Activated CD4-positive, alpha-beta memory T cell treated with anti-CD3 and anti-CD28 coated beads, Interleukin-2, amount 10 ng/mL, durations not matched to agents 7 days and 5 days (primary cell): ENCODE measurements around the gene ETS1. TPM values are rescaled to one million over a fixed set of nuclear protein-coding genes. Genes with fewer than 3 reads are reported as not detected.

Source experiments
- CTCF ChIA-PET: fragments of 350-600 bp; sonication (Branson Sonifier 250); formaldehyde crosslinking; loops from one replicate; lab custom pipeline; 2021; ENCODE audit warnings: antibody characterized with exemption, inconsistent platforms; lab: Charles Lee
- POLR2A ChIA-PET: fragments of 350-600 bp; sonication (Branson Sonifier 250); formaldehyde crosslinking; loops from one replicate; lab custom pipeline; 2021; ENCODE audit warnings: antibody characterized with exemption; lab: Charles Lee
- DNase-seq: peaks from one replicate; pipeline ENCODE4 v3.0.0-alpha.2; 2020
- H3K27ac Mint-ChIP-seq: one replicate; pipeline ENCODE4 v1.8.0; 2021; ENCODE audit warnings: mild to moderate bottlenecking, mixed read lengths
- H3K27me3 Mint-ChIP-seq: one replicate; pipeline ENCODE4 v1.8.0; 2021; ENCODE audit warnings: mixed read lengths
- H3K36me3 Mint-ChIP-seq: one replicate; pipeline ENCODE4 v1.8.0; 2021; ENCODE audit warnings: low read depth, mixed read lengths
- H3K4me1 Mint-ChIP-seq: one replicate; pipeline ENCODE4 v1.8.0; 2021; ENCODE audit warnings: mixed read lengths
- H3K4me3 Mint-ChIP-seq: one replicate; pipeline ENCODE4 v1.8.0; 2021; ENCODE audit warnings: mild to moderate bottlenecking, mixed read lengths
- H3K9me3 Mint-ChIP-seq: one replicate; pipeline ENCODE4 v1.8.0; 2021; ENCODE audit warnings: mixed read lengths
- total RNA-seq, 2 experiments: library from RNA; stranded (reverse); gene quantifications; one replicate each; pipeline ENCODE4 v1.2.3, GENCODE V29; 2021

ETS1 gene
- total RNA-seq, 2 experiments from 2014 or later, result 572 to 584 TPM

DNA sequence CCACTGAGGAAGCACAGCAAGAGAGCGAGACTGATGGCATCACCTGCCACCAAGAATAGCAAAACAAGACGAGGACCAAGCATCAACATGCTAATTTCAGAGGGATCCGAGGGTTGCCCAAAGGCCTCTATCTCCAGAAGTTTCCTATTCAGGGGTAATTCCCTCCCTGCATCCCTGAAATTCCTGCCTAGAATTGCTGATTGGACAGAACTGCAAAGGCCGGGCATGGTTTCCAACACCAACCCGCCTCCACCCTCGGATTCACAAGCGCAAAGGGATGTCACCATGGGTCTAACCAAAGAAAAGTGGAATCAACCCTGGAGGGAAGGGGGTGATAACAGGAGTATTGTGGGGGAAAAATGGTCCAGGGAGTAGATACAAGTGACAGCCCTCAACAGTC is 28.3 kb upstream of the ETS1 start:
- POLR2A ChIA-PET, result no interaction called here
- CTCF ChIA-PET, result no interaction called here
- no peak for DNase-seq

DNA sequence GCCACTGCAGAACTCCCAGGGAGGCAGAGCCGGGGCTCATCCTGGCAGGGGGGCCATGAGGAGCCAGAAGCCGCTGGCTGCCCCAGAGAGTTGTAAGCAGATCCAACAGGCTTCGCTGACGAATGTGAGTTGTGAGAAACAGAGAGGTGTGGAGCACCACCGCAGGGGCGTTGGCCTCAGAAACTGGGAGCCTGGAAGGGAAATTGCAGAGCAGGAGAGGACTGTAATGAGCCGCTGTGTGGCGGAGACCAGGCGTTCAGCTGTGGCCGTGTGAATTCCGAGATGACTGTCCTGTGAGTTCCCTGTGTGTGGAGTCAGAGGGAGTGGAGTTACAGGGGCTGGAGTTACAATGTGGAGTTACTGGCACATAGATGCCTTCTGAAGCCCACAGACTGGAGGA is 27.7 kb upstream of the ETS1 start:
- ChIA-PET POLR2A (no interaction called here), CTCF (no interaction called here)
- Mint-ChIP-seq H3K4me1 (peaks cover 32% of the 10 kb centered on the region), H3K4me3 (no peak overlapping the region), H3K27me3 (no peaks in the 10 kb centered on the region), H3K36me3 (peaks cover 3% of the 10 kb centered on the region), H3K9me3 (no peaks in the 10 kb centered on the region), H3K27ac (no peak overlapping the region)
- no peak for DNase-seq

More for the DNA sequence above, 28.3 kb upstream of the ETS1 start:
- Mint-ChIP-seq H3K27ac (no peak overlapping the region), H3K27me3 (no peaks in the 10 kb centered on the region), H3K4me1 (peaks cover 34% of the 10 kb centered on the region), H3K4me3 (no peak overlapping the region), H3K9me3 (no peaks in the 10 kb centered on the region), H3K36me3 (peaks cover under 1% of the 10 kb centered on the region)

DNA sequence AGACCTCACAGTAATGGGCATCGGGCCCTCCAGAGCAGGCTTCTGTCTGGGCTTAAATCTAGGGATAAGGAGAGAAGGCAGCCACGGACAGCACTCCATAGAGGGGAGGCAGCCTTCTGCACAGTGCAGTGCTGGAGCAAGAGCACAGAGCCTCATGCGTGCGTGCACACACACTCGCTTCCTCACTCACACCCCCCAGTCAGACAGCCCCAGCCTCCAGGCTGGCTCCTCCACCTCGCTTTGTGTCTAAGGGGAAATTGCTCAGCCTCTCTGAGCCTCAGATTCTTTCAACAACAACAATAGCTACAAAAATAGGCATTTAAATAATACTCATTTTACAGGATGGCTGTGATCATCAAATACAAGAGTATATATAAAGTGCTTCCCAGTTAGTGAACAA is 26.7 kb upstream of the ETS1 start:
- ChIA-PET CTCF (interaction anchor here (2.2 kb wide), 1 partner anchor 18 kb away, joined by 6 read pairs; no protein-coding TSS in a partner anchor), POLR2A (no interaction called here)
- peaks cover 27% of the 10 kb centered on the region for H3K4me1 Mint-ChIP-seq
- no peaks in the 10 kb centered on the region for H3K27me3 Mint-ChIP-seq
- no peak overlapping the region for H3K27ac Mint-ChIP-seq
- H3K9me3 Mint-ChIP-seq, result no peaks in the 10 kb centered on the region
- DNase-seq, result no peak
- H3K36me3 Mint-ChIP-seq, result peaks cover 3% of the 10 kb centered on the region
- H3K4me3 Mint-ChIP-seq, result no peak overlapping the region

DNA sequence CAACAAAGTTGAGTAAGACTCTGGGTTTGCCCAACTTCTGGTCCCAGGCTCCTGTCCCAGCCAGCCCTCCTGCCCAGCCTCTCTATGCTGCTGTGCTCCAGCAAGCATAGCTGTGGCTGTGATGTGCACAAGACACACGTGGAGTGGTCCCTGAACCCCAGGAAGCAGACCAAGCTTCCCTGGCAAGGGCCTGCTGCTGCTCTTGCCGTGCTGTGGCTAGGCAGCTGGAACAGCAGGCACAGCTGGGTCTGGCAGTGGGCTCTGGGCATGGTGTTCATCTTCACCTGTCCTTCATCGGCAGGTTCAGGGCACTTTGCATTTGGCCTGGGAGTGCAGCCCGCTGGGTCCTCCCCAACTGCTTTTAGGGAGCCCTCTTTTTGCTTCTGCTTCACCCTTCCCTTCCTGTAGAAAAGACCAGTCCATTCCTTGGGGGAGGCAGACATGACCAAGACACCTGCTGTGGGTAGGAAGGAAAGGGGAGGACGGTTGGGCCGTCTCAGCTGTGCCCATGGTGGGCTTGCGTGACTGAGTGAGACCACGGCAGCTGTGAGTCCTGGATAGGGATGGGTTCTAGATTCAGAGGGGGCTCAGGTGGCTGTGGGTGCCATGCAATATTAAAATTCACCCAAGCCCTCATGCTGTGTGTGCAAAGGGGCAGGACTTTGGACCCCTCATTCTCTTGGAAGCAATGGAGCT is 26.1 kb upstream of the ETS1 start:
- H3K27me3 Mint-ChIP-seq, result no peaks in the 10 kb centered on the region
- DNase-seq, result no peak
- H3K4me1 Mint-ChIP-seq, result peaks cover 25% of the 10 kb centered on the region
- H3K4me3 Mint-ChIP-seq, result no peak overlapping the region
- peaks cover 3% of the 10 kb centered on the region for H3K36me3 Mint-ChIP-seq
- no peaks in the 10 kb centered on the region for H3K9me3 Mint-ChIP-seq
- no peak overlapping the region for H3K27ac Mint-ChIP-seq
- ChIA-PET CTCF (interaction anchor here (2.2 kb wide), 1 partner anchor 19 kb away, joined by 6 read pairs; no protein-coding TSS in a partner anchor), POLR2A (no interaction called here)

DNA sequence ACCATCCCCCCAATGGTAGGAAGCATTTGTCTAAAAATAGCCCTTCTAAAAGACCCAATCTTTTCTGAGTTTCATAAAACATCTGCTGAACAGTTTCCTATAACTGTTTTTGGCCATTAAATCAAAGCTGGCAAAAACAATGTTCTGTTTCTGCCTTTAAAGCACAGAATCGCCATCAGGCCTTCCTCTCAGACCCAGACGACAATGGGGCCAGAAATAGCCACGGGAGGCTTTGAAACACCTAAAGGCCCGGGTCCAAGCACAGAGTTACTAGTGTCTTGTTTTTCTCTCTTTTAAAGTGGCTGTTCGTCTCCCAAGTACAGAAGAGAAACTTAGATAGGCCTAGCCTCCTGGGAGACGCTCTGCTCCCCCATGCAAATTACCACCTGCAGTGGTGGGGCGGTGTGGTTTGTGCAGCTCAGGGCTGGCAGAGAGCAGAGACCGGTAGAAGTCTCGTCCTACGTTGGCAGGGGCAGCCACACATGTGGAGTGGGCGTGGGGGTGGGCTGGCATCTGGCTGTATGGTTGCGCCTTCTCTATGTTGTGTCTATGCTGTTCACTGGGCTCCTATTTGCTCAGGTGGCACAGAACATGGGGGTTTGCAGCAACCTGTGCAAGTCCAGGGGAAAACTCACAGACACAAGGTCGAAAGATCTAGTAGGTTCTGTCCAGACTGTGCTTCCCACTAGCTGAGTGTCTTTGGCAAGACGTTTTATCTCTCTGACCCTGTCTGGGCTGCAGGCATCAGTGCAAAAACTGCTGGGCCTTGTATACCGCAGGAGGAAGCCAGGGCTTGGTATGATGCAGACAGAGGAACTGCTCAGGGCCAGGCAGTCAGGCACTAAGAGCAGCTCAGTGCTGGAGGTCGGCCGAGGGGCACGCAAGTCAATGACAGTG is 23.6 kb upstream of the ETS1 start:
- Mint-ChIP-seq H3K9me3 (no peaks in the 10 kb centered on the region), H3K36me3 (peaks cover 3% of the 10 kb centered on the region), H3K27ac (peak overlapping the region; percentile 70), H3K4me3 (no peak overlapping the region), H3K27me3 (peaks cover 2% of the 10 kb centered on the region), H3K4me1 (peaks cover 24% of the 10 kb centered on the region)
- ChIA-PET CTCF (interaction anchor here (1.3 to 2.3 kb wide), 2 partner anchors 13 to 439 kb away, joined by 3 to 5 read pairs; no protein-coding TSS in a partner anchor), POLR2A (interaction anchor here (1.0 to 2.6 kb wide), 6 partner anchors 11 to 94 kb away, joined by 3 to 9 read pairs (median 6); no protein-coding TSS in a partner anchor)
- peak; percentile 46 for DNase-seq

DNA sequence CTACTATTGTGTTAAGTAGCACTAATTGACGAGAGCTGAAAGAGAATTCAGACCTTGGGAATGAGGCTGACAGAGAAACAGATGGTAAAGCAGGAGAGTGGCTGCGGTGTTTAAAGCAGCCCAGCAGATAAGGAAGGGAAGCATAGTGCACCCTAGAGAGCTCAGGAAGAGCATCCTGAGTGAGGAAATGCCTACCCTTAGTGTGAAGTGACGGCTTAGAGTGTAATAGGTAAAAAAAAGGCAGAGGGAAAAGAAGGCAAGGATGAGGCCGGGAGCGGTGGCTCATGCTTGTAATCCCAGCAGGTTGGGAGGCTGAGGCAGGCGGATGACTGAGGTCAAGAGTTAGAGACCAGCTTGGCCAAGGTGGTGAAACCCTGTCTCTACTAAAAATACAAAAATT is 22.4 kb upstream of the ETS1 start:
- no peak overlapping the region for H3K4me3 Mint-ChIP-seq
- H3K9me3 Mint-ChIP-seq, result no peaks in the 10 kb centered on the region
- ChIA-PET POLR2A (interaction anchor here (1.3 to 2.6 kb wide), 4 partner anchors 9 to 92 kb away, joined by 3 to 8 read pairs (median 4); no protein-coding TSS in a partner anchor), CTCF (interaction anchor here (1.3 kb wide), 1 partner anchor 15 kb away, joined by 3 read pairs; no protein-coding TSS in a partner anchor)
- DNase-seq, result no peak
- peaks cover 3% of the 10 kb centered on the region for H3K27me3 Mint-ChIP-seq
- peaks cover 24% of the 10 kb centered on the region for H3K4me1 Mint-ChIP-seq
- no peak overlapping the region for H3K27ac Mint-ChIP-seq
- H3K36me3 Mint-ChIP-seq, result peaks cover 3% of the 10 kb centered on the region

DNA sequence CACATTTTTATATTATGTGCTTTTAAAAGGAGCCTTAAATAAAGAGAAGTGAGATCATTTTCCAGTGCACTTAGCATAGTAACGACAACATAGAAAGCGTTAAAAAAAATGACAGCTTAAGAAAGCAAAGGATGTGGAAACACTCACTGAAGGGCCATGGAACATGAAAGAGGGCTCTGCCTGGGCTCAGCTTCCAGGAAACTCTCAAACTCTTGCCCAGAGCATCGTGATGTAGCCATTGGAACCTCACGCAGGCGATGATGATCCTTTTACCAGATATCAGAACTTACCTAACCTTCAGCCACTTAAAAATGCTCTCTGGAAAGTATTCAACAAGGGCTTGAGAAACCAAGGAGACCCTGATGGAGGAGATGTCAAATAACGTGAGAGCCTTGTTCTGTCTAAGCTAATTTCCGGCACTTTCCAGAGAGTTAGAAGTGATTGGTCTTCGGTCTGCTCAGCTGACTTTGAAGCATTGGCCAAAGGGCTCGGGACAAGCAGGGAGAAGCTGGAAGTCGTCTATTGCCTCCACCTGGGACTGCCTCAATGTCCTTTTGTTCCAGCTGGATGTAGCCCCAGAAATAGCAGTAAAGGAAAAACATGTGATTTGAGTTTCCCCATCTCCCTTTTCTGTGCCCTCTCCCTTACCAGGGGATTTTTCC is 21.5 kb upstream of the ETS1 start:
- H3K27ac Mint-ChIP-seq, result no peak overlapping the region
- no peak overlapping the region for H3K4me3 Mint-ChIP-seq
- H3K9me3 Mint-ChIP-seq, result no peaks in the 10 kb centered on the region
- POLR2A ChIA-PET, result interaction anchor here (0.9 to 1.3 kb wide), 2 partner anchors 10 to 56 kb away, joined by 3 to 4 read pairs; no protein-coding TSS in a partner anchor
- peaks cover 3% of the 10 kb centered on the region for H3K27me3 Mint-ChIP-seq
- H3K4me1 Mint-ChIP-seq, result peaks cover 24% of the 10 kb centered on the region
- CTCF ChIA-PET, result interaction anchor here (1.3 kb wide), 1 partner anchor 168 kb away, joined by 3 read pairs; no protein-coding TSS in a partner anchor
- no peak for DNase-seq
- H3K36me3 Mint-ChIP-seq, result peaks cover 3% of the 10 kb centered on the region

DNA sequence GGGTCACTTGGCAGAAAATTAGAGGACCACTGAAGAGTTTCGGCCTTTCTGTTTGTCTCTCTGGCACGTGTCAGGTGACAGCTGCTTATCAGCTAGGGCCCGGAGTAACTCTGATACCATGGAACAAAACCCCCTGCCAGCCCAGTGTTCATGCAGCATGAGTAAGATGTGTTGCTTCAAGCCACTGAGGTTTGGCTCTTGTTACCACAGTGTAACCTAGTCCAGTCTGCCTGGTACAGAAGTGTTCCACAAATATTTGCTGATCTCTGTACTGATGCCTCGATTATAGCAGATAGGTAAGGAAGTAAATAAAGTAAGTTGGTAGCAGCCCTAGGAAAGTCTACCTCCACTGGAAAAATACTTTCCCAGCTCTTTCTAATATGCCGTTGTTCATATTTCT is 20.5 kb upstream of the ETS1 start:
- CTCF ChIA-PET, result interaction anchor here (1.0 to 1.3 kb wide), 2 partner anchors 64 to 169 kb away, joined by 3 read pairs; no protein-coding TSS in a partner anchor
- H3K27me3 Mint-ChIP-seq, result peaks cover 3% of the 10 kb centered on the region
- peaks cover 3% of the 10 kb centered on the region for H3K36me3 Mint-ChIP-seq
- DNase-seq, result no peak
- no peak overlapping the region for H3K4me3 Mint-ChIP-seq
- no peaks in the 10 kb centered on the region for H3K9me3 Mint-ChIP-seq
- peaks cover 26% of the 10 kb centered on the region for H3K4me1 Mint-ChIP-seq
- POLR2A ChIA-PET, result interaction anchor here (0.9 to 1.6 kb wide), 2 partner anchors 9 to 86 kb away, joined by 3 read pairs; partner anchors contain the start of gene FLI1
- H3K27ac Mint-ChIP-seq, result no peak overlapping the region

DNA sequence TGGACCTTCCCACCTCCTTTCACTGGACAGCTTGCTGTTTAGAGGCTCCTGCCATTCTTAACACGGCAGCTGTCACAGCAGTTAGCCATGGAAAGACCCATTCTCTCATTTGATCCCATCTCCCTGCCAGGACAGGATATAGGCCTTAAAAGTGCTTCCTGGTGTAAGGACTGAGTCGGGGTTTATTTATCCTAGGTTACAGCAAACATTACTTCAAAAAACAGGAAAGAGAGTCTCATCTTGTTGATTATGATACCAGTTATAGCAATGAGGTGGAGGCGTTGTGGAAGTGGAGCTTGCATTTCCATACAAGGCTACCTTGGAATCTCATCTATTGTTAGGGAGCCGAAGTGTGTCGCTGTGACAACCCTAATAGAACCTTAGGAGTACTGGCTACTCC is 17.4 kb upstream of the ETS1 start:
- no peaks in the 10 kb centered on the region for H3K9me3 Mint-ChIP-seq
- ChIA-PET CTCF (interaction anchor here (1.3 to 1.4 kb wide), 2 partner anchors 16 to 226 kb away, joined by 3 to 4 read pairs; no protein-coding TSS in a partner anchor), POLR2A (no interaction called here)
- peaks cover 3% of the 10 kb centered on the region for H3K27me3 Mint-ChIP-seq
- H3K4me1 Mint-ChIP-seq, result peaks cover 10% of the 10 kb centered on the region
- H3K4me3 Mint-ChIP-seq, result no peak overlapping the region
- H3K36me3 Mint-ChIP-seq, result no peaks in the 10 kb centered on the region
- DNase-seq, result no peak
- H3K27ac Mint-ChIP-seq, result no peak overlapping the region

DNA sequence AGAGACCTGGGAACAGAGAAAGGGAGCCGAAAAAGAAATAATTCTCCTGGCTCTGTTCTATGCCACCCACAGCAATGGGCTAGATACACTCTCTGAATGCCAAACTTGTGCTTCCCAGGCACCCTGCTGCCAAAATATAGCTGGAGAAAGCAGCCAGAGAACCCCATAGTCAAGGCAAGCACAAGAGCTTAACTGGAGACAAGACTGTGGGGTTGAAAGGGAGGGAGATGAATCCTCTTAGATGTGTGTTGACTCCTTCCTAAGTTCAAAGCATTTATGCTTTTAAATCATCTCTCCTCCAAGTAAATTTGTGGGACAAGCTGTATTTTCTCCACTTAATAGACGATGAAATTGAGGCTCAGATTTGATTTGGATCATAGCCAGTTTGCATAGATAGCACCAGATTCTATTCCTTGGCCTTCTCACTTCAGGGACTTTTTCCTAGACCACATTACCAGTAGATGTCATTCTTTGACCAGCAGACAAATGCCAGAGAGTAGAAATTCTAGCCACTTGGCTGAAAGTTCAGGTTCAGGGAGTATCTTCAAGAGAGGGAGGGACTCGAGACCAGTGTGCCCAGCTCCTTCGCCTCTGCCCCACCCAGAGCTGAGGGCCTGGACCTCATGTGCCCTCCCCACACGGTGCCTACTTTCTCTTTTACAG is 16.5 kb upstream of the ETS1 start:
- DNase-seq, result no peak
- no peak overlapping the region for H3K4me3 Mint-ChIP-seq
- no peaks in the 10 kb centered on the region for H3K9me3 Mint-ChIP-seq
- H3K27me3 Mint-ChIP-seq, result peaks cover 3% of the 10 kb centered on the region
- H3K4me1 Mint-ChIP-seq, result peaks cover 11% of the 10 kb centered on the region
- POLR2A ChIA-PET, result interaction anchor here (0.6 to 1.0 kb wide), 2 partner anchors 15 to 28 kb away, joined by 3 read pairs; no protein-coding TSS in a partner anchor
- CTCF ChIA-PET, result interaction anchor here (0.7 to 1.4 kb wide), 3 partner anchors 15 to 227 kb away, joined by 3 to 4 read pairs (median 3); no protein-coding TSS in a partner anchor
- H3K36me3 Mint-ChIP-seq, result no peaks in the 10 kb centered on the region
- no peak overlapping the region for H3K27ac Mint-ChIP-seq

DNA sequence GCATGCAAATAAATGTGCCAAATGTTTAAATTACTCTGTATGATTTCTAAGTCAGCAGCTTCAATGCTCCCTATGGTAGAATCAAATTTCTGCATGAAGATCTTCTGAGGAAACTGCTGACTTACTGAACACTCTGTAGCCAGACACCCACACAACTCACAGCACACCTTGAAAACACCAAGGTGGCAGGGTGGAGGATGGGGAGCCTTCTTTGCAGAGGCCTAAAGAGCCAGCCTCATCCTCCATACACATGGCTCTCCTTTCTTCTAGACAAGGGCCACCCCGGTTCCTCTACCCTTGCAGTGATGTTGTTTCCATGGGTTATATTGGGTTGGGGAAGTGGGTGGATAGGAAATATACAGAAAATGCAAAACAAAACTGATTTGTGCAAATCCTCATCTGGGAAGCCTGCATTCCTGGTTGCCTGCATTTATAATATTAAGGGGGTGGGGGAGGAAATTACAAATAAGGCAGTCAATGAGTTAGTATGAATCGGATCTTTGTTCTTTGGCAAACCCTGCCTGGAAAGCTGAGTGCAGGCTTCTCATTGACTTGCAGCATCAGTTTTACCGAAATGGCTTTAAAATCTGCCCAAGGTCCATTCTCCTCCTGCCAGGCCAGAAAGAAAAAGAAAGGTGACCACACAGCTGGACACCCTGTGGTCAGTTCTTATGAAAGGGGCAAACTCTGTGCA is 15.8 kb upstream of the ETS1 start:
- Mint-ChIP-seq H3K27me3 (peaks cover 3% of the 10 kb centered on the region), H3K4me3 (no peak overlapping the region), H3K4me1 (peaks cover 8% of the 10 kb centered on the region), H3K27ac (no peak overlapping the region), H3K9me3 (no peaks in the 10 kb centered on the region), H3K36me3 (no peaks in the 10 kb centered on the region)
- ChIA-PET POLR2A (interaction anchor here (1.0 kb wide), 1 partner anchor 16 kb away, joined by 3 read pairs; no protein-coding TSS in a partner anchor), CTCF (interaction anchor here (1.3 to 1.4 kb wide), 2 partner anchors 14 to 228 kb away, joined by 3 to 4 read pairs; no protein-coding TSS in a partner anchor)
- no peak for DNase-seq
